Glutamatergic neuron (in vitro differentiated cells): ENCODE measurements around the gene ZC3H12D. TPM values are rescaled to one million over a fixed set of nuclear protein-coding genes. Genes with fewer than 3 reads are reported as not detected.

Experiments used
- DNase-seq: peaks from one replicate; pipeline ENCODE4 v3.0.0; 2022
- H3K27ac Mint-ChIP-seq: one replicate; pipeline ENCODE4 v1.8.0; 2020; ENCODE audit warnings: mild to moderate bottlenecking, mixed read lengths, inconsistent platforms; ENCODE audit not compliant: unreplicated experiment
- H3K27me3 Mint-ChIP-seq: one replicate; pipeline ENCODE4 v1.8.0; 2020; ENCODE audit warnings: mild to moderate bottlenecking, moderate library complexity, mixed read lengths, inconsistent platforms; ENCODE audit not compliant: unreplicated experiment
- H3K36me3 Mint-ChIP-seq: one replicate; pipeline ENCODE4 v1.8.0; 2020; ENCODE audit warnings: mild to moderate bottlenecking, mixed read lengths, inconsistent platforms; ENCODE audit not compliant: unreplicated experiment
- H3K4me1 Mint-ChIP-seq: one replicate; pipeline ENCODE4 v1.8.0; 2020; ENCODE audit warnings: mild to moderate bottlenecking, low read depth, mixed read lengths, inconsistent platforms; ENCODE audit not compliant: unreplicated experiment
- H3K4me3 Mint-ChIP-seq: one replicate; pipeline ENCODE4 v1.8.0; 2020; ENCODE audit warnings: mild to moderate bottlenecking, mixed read lengths, inconsistent platforms; ENCODE audit not compliant: unreplicated experiment
- H3K9me3 Mint-ChIP-seq: one replicate; pipeline ENCODE4 v1.8.0; 2020; ENCODE audit warnings: mild to moderate bottlenecking, moderate library complexity, mixed read lengths, inconsistent platforms; ENCODE audit not compliant: unreplicated experiment
- total RNA-seq: library from RNA; stranded (reverse); fragmentation: NEBNext Ultra II Directional; extraction: Animal tissue kit (Norgen Biotek cat#: 25700); gene quantifications from one replicate; pipeline ENCODE4 v1.2.1, GENCODE V29; 2021; ENCODE audit not compliant: unreplicated experiment
- TF ChIP-seq, protein P1 (sequence below): fragments of 200-600 bp; sonication (generic); IDR thresholded peaks from one replicate; pipeline ENCODE4 v1.5.0; 2021; ENCODE audit not compliant: partially characterized antibody, unreplicated experiment

Gene ZC3H12D
- total RNA-seq, 1 donor from 2014 or later: 48.7 TPM

DNA sequence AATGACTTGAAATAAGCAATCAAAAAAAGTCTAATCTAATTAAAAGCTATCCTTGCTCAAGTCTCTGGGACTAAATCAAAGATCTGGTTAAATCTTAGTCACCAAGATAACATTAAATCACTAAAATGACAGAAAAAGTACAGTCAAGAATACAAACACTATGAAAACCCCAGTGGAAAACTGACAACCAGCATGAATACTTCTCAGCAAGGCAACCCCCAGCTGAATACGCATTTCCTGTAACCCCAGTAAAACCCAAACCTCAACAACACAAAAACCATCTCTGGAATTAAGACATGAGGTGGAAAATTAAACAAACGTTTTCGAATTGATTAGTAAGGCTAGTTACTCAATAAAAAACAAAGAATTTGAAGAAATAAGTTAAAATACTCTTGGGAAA, 23.7 kb upstream of the ZC3H12D start:
- no peaks in the 10 kb centered on the region for H3K36me3 Mint-ChIP-seq
- no peak overlapping the region for H3K4me3 Mint-ChIP-seq
- H3K27me3 Mint-ChIP-seq: no peaks in the 10 kb centered on the region
- peaks cover 1% of the 10 kb centered on the region for H3K9me3 Mint-ChIP-seq
- TF ChIP-seq, protein P1, sequence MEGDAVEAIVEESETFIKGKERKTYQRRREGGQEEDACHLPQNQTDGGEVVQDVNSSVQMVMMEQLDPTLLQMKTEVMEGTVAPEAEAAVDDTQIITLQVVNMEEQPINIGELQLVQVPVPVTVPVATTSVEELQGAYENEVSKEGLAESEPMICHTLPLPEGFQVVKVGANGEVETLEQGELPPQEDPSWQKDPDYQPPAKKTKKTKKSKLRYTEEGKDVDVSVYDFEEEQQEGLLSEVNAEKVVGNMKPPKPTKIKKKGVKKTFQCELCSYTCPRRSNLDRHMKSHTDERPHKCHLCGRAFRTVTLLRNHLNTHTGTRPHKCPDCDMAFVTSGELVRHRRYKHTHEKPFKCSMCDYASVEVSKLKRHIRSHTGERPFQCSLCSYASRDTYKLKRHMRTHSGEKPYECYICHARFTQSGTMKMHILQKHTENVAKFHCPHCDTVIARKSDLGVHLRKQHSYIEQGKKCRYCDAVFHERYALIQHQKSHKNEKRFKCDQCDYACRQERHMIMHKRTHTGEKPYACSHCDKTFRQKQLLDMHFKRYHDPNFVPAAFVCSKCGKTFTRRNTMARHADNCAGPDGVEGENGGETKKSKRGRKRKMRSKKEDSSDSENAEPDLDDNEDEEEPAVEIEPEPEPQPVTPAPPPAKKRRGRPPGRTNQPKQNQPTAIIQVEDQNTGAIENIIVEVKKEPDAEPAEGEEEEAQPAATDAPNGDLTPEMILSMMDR: no peak
- H3K4me1 Mint-ChIP-seq: peaks cover 2% of the 10 kb centered on the region
- no peak for DNase-seq
- no peak overlapping the region for H3K27ac Mint-ChIP-seq

DNA sequence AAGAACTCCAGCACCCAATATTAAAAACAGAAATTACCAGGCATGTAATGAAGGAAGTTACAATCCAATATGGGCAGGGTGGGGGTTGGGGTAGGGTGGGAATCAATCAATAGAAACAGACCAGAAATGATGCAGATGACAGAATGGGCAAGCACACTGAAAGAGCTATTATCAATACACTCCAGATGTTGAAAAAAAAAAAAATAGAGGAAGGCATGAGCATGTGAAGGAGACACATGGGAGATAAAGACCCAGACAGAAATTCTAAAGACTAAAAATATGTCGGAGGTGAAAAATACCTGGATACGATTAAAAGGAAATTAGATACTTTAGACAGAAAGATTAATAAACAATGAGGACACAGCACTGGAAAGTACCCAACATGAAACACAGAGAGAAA, 19.1 kb upstream of the ZC3H12D start:
- H3K4me1 Mint-ChIP-seq: peaks cover 5% of the 10 kb centered on the region
- no peaks in the 10 kb centered on the region for H3K9me3 Mint-ChIP-seq
- peaks cover 1% of the 10 kb centered on the region for H3K27me3 Mint-ChIP-seq
- H3K36me3 Mint-ChIP-seq: no peaks in the 10 kb centered on the region
- H3K27ac Mint-ChIP-seq: no peak overlapping the region
- no peak overlapping the region for H3K4me3 Mint-ChIP-seq
- no peak for DNase-seq
- TF ChIP-seq, protein P1: no peak

DNA sequence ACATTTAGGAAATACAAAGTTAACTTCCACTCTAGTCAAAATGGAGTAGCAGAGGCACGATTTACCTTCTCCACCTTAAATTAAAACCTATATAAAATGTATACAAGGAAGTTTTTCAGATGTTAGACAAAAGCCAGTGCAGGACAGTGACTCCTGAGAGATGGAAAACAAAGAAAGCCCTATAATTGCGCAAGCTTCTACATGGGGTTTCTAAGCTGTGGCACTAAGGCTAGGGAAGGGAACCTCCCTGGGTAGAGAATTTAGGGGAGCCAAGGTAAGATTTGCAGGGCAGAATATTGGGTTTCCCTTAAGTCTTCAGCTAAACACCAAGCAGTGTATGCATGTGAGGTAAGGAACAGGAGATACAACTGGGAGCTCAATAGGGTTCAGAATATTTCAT, 18.5 kb upstream of the ZC3H12D start:
- TF ChIP-seq, protein P1: no peak
- H3K4me1 Mint-ChIP-seq: peaks cover 5% of the 10 kb centered on the region
- H3K36me3 Mint-ChIP-seq: no peaks in the 10 kb centered on the region
- H3K9me3 Mint-ChIP-seq: no peaks in the 10 kb centered on the region
- H3K27me3 Mint-ChIP-seq: peaks cover 1% of the 10 kb centered on the region
- no peak for DNase-seq
- no peak overlapping the region for H3K27ac Mint-ChIP-seq
- H3K4me3 Mint-ChIP-seq: no peak overlapping the region

DNA sequence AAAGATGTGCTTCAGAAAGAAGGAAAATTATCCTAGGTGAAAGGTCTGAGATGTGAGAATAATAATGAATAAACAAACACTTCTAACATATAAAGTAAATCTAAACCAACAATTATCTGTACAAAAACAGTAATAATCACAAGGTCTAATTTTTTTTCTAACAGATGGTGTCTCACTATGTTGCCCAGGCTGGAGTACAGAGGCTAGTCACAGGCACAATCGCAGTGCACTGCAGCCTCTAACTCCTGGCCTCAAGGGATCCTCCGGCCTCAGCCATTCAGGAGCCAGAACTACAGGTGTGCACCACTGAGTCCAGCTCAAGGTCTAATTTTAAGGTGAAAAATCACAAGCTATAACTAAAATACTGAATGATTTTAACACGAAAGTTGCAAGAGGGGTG, 17.0 kb upstream of the ZC3H12D start:
- peaks cover 5% of the 10 kb centered on the region for H3K4me1 Mint-ChIP-seq
- TF ChIP-seq, protein P1: no peak
- H3K9me3 Mint-ChIP-seq: no peaks in the 10 kb centered on the region
- H3K36me3 Mint-ChIP-seq: no peaks in the 10 kb centered on the region
- H3K27me3 Mint-ChIP-seq: peaks cover 1% of the 10 kb centered on the region
- H3K27ac Mint-ChIP-seq: no peak overlapping the region
- DNase-seq: no peak
- no peak overlapping the region for H3K4me3 Mint-ChIP-seq

DNA sequence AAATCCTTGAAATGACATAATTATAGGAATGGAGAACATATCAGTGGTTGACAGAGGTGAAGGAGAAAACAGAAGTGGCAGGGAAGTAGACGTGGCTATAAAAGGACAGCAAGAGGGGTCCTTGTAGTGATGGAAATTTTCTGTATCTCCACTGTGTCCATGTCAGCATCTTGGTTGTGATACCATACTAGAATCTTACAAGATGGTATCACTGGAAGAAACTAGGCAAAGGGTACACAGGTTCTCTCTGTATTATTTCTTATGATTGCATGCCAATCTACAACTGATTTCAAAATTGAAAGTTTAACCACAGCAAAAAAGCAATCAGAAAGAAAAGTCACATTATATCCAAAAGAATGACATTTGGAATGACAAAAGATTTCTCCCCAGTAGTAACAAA, 16.4 kb upstream of the ZC3H12D start:
- H3K27me3 Mint-ChIP-seq: peaks cover 1% of the 10 kb centered on the region
- H3K4me1 Mint-ChIP-seq: peaks cover 5% of the 10 kb centered on the region
- H3K27ac Mint-ChIP-seq: no peak overlapping the region
- TF ChIP-seq, protein P1: no peak
- H3K4me3 Mint-ChIP-seq: no peak overlapping the region
- no peak for DNase-seq
- H3K36me3 Mint-ChIP-seq: no peaks in the 10 kb centered on the region
- no peaks in the 10 kb centered on the region for H3K9me3 Mint-ChIP-seq
